Bone marrow (tissue), 2 donors: ENCODE results near the gene CHMP4B.

Experiments used
- DNase-seq, 2 donors: peaks; one replicate each; lab custom pipeline; 2025; lab: John Stamatoyannopoulos, UW

The CHMP4B gene

DNA sequence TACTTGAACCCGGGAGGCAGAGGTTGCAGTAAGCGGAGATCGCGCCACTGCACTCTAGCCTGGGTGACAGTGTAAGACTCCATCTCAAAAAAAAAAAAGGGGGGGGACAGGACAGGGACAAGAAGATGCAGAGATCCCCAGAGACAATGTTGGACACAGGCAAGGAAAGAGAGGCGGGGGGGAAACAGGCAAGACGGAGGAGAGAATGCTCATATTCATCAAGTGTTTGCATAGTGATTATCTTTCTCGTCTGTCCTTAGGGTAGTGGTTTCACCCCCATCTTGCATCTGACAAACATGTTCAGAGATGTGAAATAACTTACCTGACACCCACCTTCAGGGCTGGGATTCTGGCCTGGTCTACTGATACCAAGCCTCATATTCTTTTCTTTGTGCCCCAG lies 29.0 kb downstream of the CHMP4B start:
- no peak for DNase-seq

DNA sequence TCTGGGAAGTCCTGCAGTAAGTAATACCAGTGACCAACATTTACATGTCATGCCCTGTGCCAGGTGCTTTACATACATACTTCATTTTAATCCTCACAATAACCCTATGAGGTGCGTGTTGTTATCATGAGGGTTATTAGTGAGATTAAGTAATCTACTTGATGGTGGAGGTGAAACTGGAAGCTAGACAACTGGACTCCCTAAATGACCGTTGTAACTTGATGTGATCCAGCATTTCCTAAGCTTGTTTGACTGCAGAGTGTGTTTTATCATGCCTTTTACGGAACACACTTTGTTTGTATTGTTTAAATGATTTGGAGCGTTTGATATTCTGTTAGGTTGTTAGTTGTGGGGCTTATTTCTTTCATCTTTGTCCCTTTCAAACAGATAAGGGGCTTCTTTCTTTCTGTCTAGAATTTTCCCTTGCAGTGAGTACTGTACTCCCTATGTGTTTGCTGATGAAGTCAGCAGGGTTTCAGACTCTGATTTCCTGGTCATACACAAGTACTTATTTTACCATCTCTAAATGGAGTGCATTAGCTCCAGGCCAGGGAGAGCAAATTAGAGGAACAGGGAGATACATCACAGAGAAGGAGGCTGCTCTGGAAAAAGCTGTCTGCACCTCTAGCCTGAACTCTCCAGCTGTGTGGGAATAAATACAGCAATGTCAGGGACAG lies 29.7 kb downstream of the CHMP4B start:
- no peak for DNase-seq

DNA sequence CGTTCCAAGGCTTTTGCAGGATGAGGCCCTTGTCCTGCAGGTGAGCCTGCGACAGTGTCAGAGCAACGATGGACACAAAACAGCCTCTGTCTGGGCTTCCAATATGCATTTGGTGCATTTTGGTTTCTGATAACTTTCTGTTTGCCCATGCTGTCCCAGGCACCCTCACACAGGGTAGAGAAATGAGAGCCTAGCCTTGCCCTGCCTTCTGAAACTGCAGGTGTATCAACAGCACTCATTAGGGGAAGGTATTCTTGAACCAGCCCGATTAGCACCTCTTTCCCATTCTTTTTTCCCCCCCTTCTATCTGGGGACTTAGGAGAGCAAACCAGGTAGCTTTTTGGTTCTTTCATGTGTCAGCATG lies 30.3 kb downstream of the CHMP4B start:
- no peak for DNase-seq

DNA sequence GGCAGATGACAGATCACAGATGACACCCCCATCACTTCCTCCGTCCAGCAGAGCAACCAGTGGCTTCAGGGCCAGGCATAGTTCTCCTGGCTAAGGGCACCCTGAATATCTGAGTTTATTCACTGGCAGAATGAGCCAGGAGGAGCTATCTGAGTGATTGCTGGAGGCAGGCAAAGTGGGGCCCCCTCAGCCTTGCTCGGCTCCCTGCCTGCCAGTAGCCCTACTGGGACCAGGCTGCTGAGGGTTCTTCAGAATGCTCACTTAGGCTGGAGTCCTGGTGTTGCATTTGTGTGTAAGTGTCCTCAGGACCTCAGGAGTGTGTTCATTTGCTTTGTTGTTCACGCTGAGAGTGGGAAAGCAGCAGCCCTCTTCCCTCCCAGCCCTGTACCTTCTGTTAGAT lies 31.2 kb downstream of the CHMP4B start:
- no peak for DNase-seq

GRCh38 chr20:33843050-33843449 lies 31.9 kb downstream of the CHMP4B start:
- DNase-seq, result no peak

DNA sequence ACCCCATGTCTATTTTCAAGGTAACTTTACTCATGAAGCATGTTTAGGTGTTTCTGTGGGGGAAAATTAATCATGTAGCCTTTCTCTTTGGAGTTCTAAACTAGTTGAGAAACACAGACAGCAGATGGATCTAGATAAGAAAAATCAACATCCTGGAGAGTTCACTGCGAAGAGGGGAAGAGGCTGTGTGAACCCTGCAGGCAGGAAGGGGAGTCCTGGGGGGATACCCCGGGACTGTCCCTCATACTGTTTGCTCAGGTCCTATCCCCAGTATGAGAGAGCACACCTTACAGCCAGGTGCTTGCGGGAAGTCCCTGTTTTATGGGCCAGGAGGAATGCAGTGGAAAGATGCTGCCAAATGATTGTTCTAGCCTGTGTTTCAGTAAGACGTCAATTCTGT lies 32.7 kb downstream of the CHMP4B start:
- DNase-seq, result no peak

- no peak for DNase-seq
Measured at GRCh38 chr20:33846291-33846935, 35.3 kb downstream of the CHMP4B start.

DNA sequence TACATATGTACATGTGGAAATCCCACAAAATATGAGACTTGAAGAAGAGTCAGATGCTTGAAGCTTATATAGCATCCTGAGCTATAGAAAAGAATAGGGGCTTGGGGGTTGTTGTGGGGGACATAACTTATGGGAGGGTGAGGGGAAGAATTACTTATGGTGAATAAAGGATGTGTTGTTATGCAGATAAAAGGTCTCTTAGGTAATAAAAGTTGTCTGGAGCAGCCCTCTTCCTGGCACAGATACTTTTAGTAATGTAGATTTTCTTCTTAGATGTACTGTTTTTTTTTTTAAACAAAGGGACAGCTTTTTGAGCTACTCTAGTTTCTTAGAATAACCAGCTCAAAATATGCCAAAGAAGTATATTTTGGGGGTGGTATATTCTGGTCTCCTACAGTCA lies 35.9 kb downstream of the CHMP4B start:
- DNase-seq, result no peak

DNA sequence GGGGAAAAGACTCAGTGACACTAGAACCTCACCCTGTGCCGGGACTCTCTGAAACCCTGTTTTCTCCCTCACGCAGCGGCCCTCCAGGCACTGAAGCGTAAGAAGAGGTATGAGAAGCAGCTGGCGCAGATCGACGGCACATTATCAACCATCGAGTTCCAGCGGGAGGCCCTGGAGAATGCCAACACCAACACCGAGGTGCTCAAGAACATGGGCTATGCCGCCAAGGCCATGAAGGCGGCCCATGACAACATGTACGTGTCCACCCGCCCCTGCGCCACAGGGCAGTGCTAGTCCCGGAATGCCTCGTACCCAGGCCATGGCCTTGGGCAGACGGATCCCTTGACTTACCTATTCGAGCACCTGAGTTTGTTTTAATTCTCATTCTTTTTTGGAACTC lies 37.2 kb downstream of the CHMP4B start:
- DNase-seq, result no peak

- DNase-seq, result no peak
Measured at GRCh38 chr20:33850159-33850558, 39.0 kb downstream of the CHMP4B start.

DNA sequence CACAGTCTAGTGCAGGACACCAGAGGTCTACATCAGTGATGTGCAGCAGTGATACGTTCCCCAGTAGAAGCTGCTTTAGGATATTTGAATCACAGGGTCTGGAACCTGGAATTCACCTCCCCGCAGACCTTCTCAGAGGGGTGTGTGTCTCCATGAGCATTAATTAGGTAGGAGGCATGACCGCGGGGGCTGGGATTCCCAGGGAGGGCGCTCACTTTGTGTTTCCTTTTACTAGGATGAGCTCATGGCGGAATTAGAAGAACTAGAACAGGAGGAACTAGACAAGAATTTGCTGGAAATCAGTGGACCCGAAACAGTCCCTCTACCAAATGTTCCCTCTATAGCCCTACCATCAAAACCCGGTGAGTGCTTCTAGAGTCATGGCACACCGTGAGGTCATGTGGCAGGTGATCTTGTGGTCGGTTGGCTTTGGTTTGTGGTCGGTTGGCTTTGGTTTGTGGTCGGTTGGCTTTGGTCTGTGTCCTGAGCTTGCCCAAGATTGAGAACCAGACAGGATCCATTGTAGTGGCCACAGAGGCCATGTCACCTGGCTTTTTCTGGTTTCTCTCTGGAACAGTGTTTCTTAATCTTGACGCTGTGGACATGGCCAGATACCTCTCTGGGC lies 40.8 kb downstream of the CHMP4B start:
- no peak for DNase-seq

DNA sequence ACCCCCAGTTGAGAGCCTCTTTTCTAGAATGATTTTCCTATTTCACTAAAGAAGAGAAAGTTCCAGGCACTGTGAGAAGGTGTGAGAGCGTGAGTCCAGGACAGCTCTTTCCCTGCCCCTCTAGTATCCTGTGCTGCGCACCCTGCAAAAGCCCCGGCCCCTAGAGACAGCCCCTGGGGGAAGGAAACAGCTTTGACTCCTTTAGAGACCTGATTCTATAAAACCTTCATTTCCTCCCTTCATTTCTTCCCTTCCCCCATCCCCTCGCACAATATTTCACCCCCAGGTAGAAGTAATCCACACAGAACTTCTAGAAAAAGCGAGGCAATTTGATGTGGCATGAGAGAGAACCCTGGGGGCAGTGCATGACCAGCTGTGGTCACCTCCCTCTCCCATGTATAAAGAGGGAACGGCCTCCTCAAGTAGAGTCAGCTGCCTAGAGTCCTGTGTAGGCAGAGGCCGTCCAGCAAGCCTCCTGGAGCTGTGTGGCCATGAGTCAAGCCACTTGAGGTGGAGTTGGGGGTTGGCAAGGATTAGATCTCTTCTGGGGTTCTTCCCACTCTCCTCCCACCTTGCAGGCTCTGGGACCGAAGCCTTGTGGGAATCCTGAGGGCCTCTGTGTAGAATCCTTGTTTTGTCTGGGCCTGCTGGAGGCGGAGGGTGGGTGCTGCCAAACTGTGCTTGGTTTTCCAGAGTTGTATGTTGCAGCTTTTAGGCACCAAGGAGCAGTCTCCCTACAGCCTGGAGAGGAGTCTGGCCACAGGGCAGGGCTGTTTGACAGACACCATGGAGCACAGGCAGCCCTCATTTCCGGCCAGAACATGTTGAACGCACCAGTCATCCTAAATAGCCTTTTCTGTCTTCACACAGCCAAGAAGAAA lies 41.7 kb downstream of the CHMP4B start:
- DNase-seq, result no peak

GRCh38 chr20:33853507-33853813 lies 42.3 kb downstream of the CHMP4B start:
- DNase-seq, result no peak

GRCh38 chr20:33857722-33858563 lies 46.8 kb downstream of the CHMP4B start:
- DNase-seq, result no peak

GRCh38 chr20:33858666-33859065 lies 47.5 kb downstream of the CHMP4B start:
- DNase-seq, result no peak

DNA sequence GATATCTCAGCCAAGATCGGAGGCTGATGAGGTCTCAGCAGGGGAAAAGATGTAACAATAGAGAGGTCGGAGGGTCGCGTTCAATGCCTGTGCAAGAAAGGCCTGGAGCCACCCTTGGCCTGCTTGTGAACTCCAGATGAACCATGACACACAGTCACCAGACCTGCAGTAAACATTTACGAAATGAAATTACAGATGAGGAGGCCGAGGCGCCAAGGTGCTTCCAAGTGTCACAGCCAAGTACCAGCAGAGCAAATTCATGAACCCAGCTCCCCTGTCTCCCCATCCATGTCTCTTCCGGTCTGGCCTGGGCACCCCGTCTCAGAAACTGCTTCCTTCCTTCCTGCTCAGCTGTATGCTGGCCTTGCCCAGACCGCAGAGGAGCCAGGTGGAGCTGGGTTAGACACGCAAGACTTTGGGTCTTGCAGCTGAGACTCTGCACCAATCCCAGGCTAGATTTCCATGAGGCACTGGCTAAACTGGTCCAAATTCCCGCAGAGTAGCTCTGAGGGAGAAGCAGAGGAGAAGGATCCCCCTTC lies 48.1 kb downstream of the CHMP4B start:
- peak in 1 of 2 donors; percentile 67 for DNase-seq

DNA sequence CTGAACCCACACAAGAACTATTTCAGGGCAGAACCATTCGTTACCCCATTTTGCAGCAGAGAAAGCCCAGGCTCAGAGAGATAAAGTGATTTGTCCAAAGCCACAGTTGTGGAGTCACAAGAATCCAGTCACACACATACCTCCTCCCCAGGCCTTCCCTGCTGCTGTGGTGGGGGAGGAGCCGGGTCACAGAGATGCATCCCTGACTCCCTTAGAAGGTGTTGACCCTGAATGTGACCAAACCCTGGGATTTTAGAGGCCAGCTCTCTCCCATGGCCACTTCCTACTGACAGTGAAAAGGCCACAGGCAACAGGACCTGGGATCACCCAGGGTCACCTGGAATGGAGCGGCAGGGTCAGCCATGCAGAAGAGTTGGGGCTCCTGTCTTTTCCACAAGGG lies 48.6 kb downstream of the CHMP4B start:
- no peak for DNase-seq

- DNase-seq, result no peak
Measured at GRCh38 chr20:33861458-33861857, 50.3 kb downstream of the CHMP4B start.

DNA sequence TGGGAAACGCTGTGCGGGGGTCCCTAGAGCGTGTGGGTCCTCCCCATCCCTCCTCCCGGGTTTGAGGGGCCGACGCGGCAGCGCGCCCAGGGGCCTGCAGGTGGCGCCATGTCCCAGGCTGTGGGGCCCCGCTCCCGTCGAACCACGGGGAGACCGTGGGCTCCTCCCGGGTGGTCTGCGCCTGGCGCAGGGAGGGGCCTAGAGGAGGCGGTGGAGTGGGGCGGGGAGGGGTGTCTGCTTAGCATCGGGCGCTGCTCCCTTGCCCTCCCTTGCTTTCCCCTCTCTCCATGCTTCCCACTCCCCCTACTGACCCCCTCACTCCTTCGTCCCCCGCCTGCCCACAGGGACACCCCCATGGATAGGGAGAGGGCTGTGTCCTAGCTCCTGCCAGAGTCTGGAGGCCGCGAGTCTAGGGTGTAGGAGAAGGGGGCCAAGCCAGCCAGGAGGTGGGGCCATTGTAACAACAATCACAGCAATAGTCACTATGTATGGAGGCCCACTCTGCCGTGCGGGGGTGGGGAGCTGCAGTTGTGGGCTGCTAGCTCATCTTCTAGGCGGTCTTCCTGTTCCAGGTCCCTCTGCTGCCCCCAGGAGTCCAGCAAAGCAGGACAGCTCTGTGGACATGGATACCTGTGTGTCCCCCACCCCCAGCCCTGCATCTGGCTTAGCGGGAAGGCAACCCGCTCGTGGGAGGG lies 51.7 kb downstream of the CHMP4B start:
- DNase-seq, result no peak

DNA sequence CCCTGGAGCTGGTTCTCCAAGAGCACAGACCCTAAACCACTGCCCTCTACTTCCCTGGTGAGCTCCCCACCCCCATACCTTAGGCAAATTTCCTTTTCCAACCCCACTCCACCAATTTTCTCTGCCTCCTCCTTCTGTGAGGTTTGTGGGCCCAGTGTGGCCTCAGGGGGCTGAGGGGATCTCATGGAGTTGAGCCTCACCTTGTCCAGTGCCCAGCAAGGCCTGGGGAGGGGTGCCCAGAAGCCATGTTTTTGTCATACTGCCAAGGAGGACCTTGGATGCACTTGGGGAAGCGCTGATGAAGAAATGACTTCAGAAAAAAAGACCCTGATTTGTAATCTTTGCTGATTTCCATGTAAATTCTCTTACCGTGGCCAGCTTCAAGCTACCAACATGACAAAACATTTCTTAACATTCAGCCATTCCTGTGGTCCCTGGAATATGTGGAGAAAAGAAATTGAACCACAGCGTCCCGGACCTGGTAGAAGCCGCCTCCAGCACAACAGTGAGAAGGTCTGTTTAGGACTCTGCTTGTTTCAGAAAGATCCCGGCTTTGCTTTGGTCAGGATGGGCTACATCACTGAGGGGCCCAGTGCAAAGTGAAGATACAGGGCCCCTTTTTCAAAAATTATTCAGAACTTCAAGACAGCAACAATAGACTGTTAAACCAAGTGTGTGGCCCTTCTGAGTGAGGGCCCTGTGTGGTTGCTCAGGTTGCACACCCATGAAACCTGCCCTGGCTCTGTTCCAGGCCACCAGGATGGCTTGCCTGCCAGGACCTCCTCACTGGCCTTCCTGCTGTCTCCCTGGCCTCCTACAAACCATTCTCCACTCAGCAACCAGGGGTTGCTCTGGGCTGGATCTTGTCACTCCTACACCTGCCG lies 52.5 kb downstream of the CHMP4B start:
- DNase-seq, result no peak
